HFF-Myc (cell line): ENCODE data around the gene ADARB2.

Experiments
- DNase-seq: peaks from one replicate; pipeline ENCODE4 v3.0.0-alpha.2; 2011; ENCODE audit warnings: low read depth; ENCODE audit errors: extremely low read depth
- H3K4me3 ChIP-seq: replicated peaks from 2 replicates; pipeline ENCODE4 v1.5.1; 2011; ENCODE audit warnings: low read depth, mild to moderate bottlenecking, control low read depth, low read length
- TF ChIP-seq, protein P1 (sequence below): IDR thresholded peaks from 2 replicates; pipeline ENCODE4 v1.5.1; 2012; ENCODE audit warnings: mild to moderate bottlenecking, low read depth, low read length, control low read depth; ENCODE audit errors: missing control alignments

The ADARB2 gene

DNA sequence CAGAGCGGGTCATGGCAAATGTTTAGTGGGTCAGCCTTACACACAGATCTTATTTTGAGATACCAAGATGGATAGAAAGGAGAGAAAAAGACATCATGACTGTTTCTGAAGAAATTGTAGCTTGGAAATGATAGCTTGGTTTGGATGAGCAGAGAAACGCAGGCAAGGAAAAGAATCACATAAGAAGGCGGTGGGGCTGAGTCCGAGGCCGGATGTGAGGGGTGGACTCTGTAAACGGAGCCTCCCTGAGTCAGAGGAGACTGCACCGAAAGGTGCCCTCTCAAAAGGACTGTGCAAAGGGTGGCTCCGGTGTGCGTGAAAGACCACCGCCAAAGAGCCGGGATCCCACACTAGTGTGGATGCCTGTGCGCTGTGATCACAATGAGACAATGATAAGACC is 53.7 kb downstream of the ADARB2 start:
- no peak overlapping the region for H3K4me3 ChIP-seq
- DNase-seq = no peak
- TF ChIP-seq, protein P1, sequence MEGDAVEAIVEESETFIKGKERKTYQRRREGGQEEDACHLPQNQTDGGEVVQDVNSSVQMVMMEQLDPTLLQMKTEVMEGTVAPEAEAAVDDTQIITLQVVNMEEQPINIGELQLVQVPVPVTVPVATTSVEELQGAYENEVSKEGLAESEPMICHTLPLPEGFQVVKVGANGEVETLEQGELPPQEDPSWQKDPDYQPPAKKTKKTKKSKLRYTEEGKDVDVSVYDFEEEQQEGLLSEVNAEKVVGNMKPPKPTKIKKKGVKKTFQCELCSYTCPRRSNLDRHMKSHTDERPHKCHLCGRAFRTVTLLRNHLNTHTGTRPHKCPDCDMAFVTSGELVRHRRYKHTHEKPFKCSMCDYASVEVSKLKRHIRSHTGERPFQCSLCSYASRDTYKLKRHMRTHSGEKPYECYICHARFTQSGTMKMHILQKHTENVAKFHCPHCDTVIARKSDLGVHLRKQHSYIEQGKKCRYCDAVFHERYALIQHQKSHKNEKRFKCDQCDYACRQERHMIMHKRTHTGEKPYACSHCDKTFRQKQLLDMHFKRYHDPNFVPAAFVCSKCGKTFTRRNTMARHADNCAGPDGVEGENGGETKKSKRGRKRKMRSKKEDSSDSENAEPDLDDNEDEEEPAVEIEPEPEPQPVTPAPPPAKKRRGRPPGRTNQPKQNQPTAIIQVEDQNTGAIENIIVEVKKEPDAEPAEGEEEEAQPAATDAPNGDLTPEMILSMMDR = no peak

DNA sequence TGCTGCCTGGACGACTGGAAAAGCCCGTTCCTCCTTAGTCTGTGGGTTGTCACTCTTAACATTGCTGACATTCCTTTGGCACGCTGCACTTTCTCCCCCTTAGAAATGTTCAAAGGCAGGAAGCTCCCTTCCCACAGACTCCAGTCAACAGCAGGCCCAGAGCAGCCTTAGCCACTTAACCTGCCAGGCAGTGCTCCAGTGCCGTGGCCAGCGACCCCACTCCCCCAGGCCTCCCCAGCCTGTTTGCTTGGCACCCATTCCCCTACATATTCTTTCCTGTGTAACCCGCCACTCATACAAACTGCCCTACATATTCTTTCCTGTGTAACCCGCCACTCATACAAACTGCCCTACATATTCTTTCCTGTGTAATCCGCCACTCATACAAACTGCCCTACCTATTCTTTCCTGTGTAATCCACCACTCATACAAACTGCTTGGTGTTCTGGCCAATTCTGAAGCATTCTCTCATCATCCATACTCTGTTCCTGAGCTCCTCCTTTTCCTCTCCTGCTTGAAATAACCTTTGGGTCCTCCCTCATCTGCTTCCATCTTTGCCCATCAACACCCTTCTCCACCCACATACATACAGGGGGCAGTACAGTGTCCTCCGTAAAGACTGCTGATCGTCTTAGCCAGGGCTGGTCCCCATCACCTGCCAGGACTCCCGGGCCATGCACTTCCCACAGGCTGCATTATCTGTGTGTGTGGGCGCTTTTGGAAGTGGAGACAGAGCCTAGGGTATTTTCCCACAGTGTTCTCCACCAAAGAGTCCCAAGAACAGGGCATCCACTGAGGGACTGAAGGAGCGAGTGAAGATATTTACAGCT is 57.3 kb downstream of the ADARB2 start:
- TF ChIP-seq, protein P1 = no peak
- no peak overlapping the region for H3K4me3 ChIP-seq
- DNase-seq = no peak

DNA sequence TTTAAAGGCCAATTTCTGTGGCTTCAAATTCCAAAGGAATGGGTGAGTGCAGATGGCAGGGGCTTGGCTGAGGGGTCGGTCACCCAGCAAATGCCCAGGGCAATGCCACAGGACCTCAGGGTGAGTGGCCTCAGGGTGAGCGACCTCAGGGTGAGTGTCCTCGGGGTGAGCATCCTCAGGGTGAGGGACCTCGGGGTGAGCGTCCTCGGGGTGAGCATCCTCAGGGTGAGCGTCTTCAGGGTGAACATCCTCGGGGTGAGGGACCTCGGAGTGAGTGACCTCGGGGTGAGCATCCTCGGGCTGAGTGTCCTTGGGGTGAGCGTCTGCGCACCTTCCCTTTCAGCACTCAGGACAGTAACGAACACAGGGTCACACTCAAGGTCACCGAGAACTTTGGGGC is 59.2 kb downstream of the ADARB2 start:
- H3K4me3 ChIP-seq = no peak overlapping the region
- DNase-seq = no peak
- TF ChIP-seq, protein P1 = no peak

DNA sequence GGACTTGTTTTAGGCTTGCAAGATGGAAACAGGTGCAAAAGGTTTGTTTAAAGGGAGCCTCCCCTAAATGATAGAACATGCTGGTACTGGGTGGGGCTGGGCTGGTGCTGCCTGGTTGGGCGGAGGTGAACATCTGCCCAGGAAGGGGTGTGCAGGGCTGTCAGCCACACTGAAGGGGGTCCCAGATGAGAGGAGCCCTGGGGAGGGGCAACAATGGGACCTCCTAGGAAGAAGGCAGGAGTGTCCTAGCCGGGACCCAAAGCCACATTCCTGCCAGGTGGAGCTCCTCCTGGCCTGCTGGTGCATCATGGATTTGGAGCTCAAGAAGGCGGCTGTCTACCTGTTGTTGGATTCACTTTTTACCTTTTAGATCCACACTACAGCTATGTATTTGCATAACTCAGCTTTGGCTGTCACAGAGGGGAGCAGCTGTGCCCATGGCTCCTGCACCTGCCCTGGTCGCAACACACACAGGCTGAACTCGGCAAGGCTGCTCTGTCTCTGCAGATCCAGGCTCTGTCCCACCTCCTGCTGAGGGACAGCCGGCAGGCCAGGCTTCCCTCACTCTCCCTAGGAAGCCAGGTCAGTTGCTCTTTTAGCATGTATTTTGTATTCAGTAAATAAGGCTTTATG is 59.9 kb downstream of the ADARB2 start:
- TF ChIP-seq, protein P1 = no peak
- no peak for DNase-seq
- no peak overlapping the region for H3K4me3 ChIP-seq

DNA sequence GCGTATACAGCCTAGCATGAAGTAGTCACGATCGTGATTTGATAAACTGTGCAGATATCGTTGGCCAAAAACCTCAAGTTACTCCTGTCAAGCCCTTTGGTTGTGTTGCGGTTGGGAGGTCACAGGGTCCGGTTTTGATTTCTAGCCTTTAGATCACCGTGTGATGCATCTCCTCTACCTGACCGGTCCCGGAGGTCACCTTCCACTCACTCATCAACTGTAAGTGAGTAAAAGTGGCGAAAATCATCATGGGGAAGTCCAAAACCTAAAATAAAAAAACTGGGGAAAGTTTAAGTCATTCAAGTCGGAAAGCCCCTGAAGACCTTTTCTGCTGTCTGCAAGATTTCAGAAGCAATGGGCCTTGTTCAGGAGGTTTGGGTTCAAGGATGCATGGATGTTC is 62.8 kb downstream of the ADARB2 start:
- TF ChIP-seq, protein P1 = no peak
- DNase-seq = no peak
- H3K4me3 ChIP-seq = no peak overlapping the region

DNA sequence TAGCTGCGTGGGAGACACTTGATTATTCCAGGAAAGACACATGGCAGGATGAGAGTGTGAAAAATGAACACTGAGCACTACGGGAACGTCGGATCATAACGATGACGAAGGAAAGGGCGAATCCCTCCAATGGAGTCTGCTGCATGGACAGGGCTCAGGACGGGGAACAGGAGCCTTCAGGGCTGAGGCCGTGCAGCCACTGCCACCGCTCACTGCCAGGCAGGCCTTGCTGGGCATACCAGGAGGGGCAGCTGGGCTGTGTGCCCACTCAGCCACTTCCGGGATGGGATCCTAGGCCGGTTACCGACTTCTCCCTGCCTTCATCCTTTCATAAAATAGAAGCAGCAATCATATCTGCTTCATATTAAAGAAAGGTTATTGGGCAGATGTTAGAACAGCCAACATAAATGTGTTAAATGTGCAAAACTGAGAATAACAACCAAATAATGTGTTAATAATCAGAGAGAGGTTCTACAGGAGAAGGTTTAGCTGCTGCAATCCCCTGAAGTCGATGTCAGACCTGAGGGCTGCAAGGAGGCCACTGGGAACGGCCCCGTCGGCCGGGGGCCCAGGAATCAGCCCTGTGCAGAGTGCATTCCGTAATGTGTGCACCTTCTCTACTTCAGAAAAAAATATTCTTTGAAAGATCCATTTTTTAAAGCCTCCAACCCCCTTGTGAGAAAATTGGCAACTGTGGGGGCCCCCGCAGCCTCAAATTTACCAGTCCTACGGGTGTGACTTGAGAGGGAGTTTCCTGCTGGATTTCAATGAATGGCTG is 63.6 kb downstream of the ADARB2 start:
- DNase-seq = no peak
- TF ChIP-seq, protein P1 = no peak
- no peak overlapping the region for H3K4me3 ChIP-seq
